GM18951 (cell line): ENCODE measurements around the gene STX16.

Source experiments
- POLR2A ChIP-seq: IDR thresholded peaks from 4 replicates; pipeline ENCODE4 v1.6.1; 2011; ENCODE audit warnings: mild to moderate bottlenecking; ENCODE audit not compliant: insufficient read length, insufficient read depth; ENCODE audit errors: extremely low read depth
- in situ Hi-C: fragments of 300-500 bp; cut with MboI; formaldehyde crosslinking; loops from one replicate; pipeline ENCODE4 v1.12.0; 2022; ENCODE audit warnings: low sequenced_read_pairs, mixed read lengths, inconsistent platforms; ENCODE audit not compliant: unreplicated experiment

The STX16 gene

GRCh38 chr20:58623579-58624473 lies 27.3 kb upstream of the STX16 start:
- no peak for TF ChIP-seq POLR2A
- in situ Hi-C loops, result no loop called here

- in situ Hi-C loops, result loop anchor here (25.0 kb wide), 1 partner anchor 387 kb away; the partner anchor contains the start of gene ANKRD60
- no peak for TF ChIP-seq POLR2A
Observed at GRCh38 chr20:58624687-58625086, 26.4 kb upstream of the STX16 start.

- no peak for TF ChIP-seq POLR2A
- in situ Hi-C loops, result loop anchor here (25.0 kb wide), 1 partner anchor 388 kb away; the partner anchor contains the start of gene ANKRD60
Observed at GRCh38 chr20:58625585-58625984, 25.5 kb upstream of the STX16 start.

- TF ChIP-seq POLR2A, result no peak
- in situ Hi-C loops, result loop anchor here (25.0 kb wide), 1 partner anchor 389 kb away; the partner anchor contains the start of gene ANKRD60
Observed at GRCh38 chr20:58626051-58626450, 25.0 kb upstream of the STX16 start.

- in situ Hi-C loops, result loop anchor here (25.0 kb wide), 1 partner anchor 390 kb away; the partner anchor contains the start of gene ANKRD60
Observed at GRCh38 chr20:58627212-58628072, 23.6 kb upstream of the STX16 start.

GRCh38 chr20:58628491-58629214 lies 22.4 kb upstream of the STX16 start:
- in situ Hi-C loops, result loop anchor here (25.0 kb wide), 1 partner anchor 391 kb away; the partner anchor contains the start of gene ANKRD60
- TF ChIP-seq POLR2A, result no peak

More at GRCh38 chr20:58627212-58628072, 23.6 kb upstream of the STX16 start:
- no peak for TF ChIP-seq POLR2A

- TF ChIP-seq POLR2A, result no peak
- in situ Hi-C loops, result loop anchor here (25.0 kb wide), 1 partner anchor 392 kb away; the partner anchor contains the start of gene ANKRD60
Observed at GRCh38 chr20:58629215-58629580, 21.9 kb upstream of the STX16 start.

GRCh38 chr20:58630063-58630462 lies 21.0 kb upstream of the STX16 start:
- in situ Hi-C loops, result loop anchor here (25.0 kb wide), 1 partner anchor 393 kb away; the partner anchor contains the start of gene ANKRD60

GRCh38 chr20:58633161-58634053 lies 17.7 kb upstream of the STX16 start:
- in situ Hi-C loops, result loop anchor here (25.0 kb wide), 1 partner anchor 396 kb away; the partner anchor contains the start of gene ANKRD60
- no peak for TF ChIP-seq POLR2A

More at GRCh38 chr20:58630063-58630462, 21.0 kb upstream of the STX16 start:
- no peak for TF ChIP-seq POLR2A

GRCh38 chr20:58634059-58634458 lies 17.0 kb upstream of the STX16 start:
- no peak for TF ChIP-seq POLR2A
- in situ Hi-C loops, result loop anchor here (25.0 kb wide), 1 partner anchor 397 kb away; the partner anchor contains the start of gene ANKRD60

GRCh38 chr20:58634521-58635278 lies 16.4 kb upstream of the STX16 start:
- no peak for TF ChIP-seq POLR2A
- in situ Hi-C loops, result loop anchor here (25.0 kb wide), 1 partner anchor 397 kb away; the partner anchor contains the start of gene ANKRD60

GRCh38 chr20:58635279-58635665 lies 15.8 kb upstream of the STX16 start:
- TF ChIP-seq POLR2A, result no peak
- in situ Hi-C loops, result loop anchor here (25.0 kb wide), 1 partner anchor 398 kb away; the partner anchor contains the start of gene ANKRD60
